ENCODE results near the gene ZNF823.
"Not testable (repeated sequence)": the region's sequence is repeated elsewhere in the genome, so short reads cannot be mapped to it uniquely, and the experiment has no call there.

The ZNF823 gene

DNA sequence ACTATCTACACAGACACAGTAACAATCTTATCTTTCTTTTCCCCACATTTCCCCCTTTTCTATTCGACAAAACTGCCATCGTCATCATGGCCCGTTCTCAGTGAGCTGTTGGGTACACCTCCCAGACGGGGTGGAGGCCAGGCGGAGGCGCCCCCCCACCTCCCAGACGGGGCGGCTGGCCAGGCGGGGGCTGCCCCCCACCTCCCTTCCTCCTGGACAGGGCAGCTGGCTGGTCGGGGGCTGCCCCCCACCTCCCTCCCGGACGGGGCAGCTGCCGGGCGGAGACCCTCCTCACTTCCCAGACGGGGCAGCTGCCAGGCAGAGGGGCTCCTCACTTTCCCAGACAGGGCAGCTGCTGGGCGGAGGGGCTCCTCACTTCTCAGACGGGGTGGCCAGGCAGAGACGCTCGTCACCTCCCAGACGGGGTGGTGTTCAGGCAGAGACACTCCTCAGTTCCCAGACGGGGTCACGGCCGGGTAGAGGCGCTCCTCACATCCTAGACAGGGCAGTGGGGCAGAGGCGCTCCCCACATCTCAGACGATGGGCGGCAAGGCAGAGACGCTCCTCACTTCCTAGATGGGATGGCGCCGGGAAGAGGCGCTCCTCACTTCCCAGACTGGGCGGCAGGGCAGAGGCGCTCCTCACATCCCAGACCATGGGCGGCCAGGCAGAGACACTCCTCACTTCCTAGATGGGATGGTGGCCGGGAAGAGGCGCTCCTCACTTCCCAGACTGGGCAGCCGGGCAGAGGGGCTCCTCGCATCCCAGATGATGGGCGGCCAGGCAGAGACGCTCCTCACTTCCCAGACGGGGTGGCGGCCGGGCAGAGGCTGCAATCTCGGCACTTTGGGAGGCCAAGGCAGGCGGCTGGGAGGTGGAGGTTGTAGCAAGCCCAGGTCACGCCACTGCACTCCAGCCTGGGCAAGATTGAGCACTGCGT is 61.8 kb downstream of the ZNF823 start:
- DNase-seq = not testable (repeated sequence)

DNA sequence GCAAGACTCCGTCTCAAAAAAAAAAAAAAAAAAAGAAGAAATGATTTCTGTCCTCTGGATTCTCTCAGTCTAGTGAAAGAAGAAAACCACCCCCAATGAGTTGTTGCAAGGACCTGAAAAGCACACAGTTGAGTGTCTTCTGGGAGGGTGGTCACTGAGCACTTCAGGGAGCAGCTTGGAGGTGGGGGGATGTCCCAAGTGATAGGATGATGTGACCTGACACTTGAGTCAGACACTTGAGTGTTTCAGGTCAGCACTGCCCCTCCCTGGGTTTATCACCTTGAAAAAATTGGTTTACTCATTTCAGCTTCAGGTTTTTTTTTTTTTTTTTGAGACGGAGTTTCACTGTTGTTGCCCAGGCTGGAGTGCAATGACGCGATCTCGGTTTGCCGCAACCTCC is 63.2 kb downstream of the ZNF823 start:
- no peak for DNase-seq

DNA sequence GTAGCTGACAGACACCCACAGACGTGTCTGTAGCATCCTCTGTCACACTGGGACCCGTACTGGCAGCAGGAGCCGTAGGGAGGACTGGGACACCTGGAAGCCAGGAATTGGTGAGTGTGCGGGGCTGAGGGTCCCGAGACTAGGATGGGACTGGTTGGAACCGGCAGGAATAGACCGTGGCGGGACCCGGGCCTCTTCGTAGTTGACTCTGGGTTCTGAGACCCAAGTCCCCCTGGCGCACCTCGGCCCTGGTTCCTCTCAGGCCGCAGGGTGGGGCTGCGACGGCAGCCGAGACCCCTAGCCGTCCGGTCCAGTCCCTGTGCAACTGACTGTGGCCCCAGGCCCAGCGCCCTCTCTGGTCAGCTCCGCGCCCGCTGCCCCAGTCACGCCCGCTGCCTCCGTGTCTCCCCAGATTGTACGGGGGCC is 64.7 kb downstream of the ZNF823 start:
- no peak for DNase-seq

DNA sequence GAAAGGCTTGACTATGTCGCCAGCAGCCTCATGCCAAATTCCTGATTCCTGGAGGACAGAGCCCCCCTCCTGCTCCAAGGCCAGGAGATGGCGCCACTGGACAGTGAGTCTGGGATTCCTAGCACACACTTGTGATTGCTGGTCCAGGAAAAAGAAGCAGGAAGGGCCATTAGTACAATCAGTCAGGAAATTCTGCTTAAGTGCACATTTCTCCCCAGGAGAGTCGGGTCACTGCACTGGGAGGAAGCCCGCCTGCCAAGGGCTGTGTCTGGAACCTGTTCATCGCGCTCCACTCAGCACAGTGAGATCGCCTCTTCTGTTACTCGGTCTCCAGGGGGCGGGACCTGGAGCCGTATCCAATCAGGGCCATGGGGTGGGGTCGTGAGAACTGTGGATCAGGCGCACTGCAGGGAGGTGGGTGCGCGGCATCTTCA is 65.1 kb downstream of the ZNF823 start:
- DNase-seq = no peak

Measured in NCI-H1436 (cell line).